ENCODE data around the gene LTN1.

LTN1 gene

GRCh38 chr21:28928578-28929420 is 63.9 kb downstream of the LTN1 start:
- FAIRE-seq, result no peak

GRCh38 chr21:28927130-28927529 is 65.5 kb downstream of the LTN1 start:
- no peak for DNase-seq (ENCODE audit: low spot score)
- no peak for FAIRE-seq

More at GRCh38 chr21:28928578-28929420, 63.9 kb downstream of the LTN1 start:
- no peak for DNase-seq (ENCODE audit: low spot score)

GRCh38 chr21:28923439-28923975 is 69.2 kb downstream of the LTN1 start:
- no peak for FAIRE-seq

GRCh38 chr21:28922368-28922767 is 70.3 kb downstream of the LTN1 start:
- no peak for FAIRE-seq

More at GRCh38 chr21:28923439-28923975, 69.2 kb downstream of the LTN1 start:
- DNase-seq (ENCODE audit: low spot score), result no peak

GRCh38 chr21:28916150-28916893 is 76.4 kb downstream of the LTN1 start:
- FAIRE-seq (no peak), DNase-seq (ENCODE audit: low spot score) (no peak)

More at GRCh38 chr21:28922368-28922767, 70.3 kb downstream of the LTN1 start:
- no peak for DNase-seq (ENCODE audit: low spot score)

- FAIRE-seq, result no peak
- DNase-seq (ENCODE audit: low spot score), result no peak
These were observed 79.6 kb downstream of the LTN1 start for GRCh38 chr21:28913071-28913470.

GRCh38 chr21:28910280-28910887 is 82.3 kb downstream of the LTN1 start:
- DNase-seq (ENCODE audit: low spot score) (no peak), FAIRE-seq (peak; percentile 13)

- FAIRE-seq (no peak), DNase-seq (ENCODE audit: low spot score) (no peak)
These were observed 84.3 kb downstream of the LTN1 start for GRCh38 chr21:28908351-28908750.

GRCh38 chr21:28906841-28907240 is 85.8 kb downstream of the LTN1 start:
- no peak for FAIRE-seq
- no peak for DNase-seq (ENCODE audit: low spot score)

- FAIRE-seq (no peak), DNase-seq (ENCODE audit: low spot score) (no peak)
These were observed 86.4 kb downstream of the LTN1 start for GRCh38 chr21:28906236-28906635.

- no peak for DNase-seq (ENCODE audit: low spot score)
- peak; percentile 61 for FAIRE-seq
These were observed 87.7 kb downstream of the LTN1 start for GRCh38 chr21:28904961-28905435.

- FAIRE-seq (no peak), DNase-seq (ENCODE audit: low spot score) (no peak)
These were observed 89.2 kb downstream of the LTN1 start for GRCh38 chr21:28903448-28903847.

GRCh38 chr21:28900481-28900880 is 92.2 kb downstream of the LTN1 start:
- FAIRE-seq, result no peak
- no peak for DNase-seq (ENCODE audit: low spot score)

- FAIRE-seq, result no peak
- no peak for DNase-seq (ENCODE audit: low spot score)
These were observed 92.9 kb downstream of the LTN1 start for GRCh38 chr21:28899744-28900143.

GRCh38 chr21:28899220-28899619 is 93.5 kb downstream of the LTN1 start:
- FAIRE-seq (no peak), DNase-seq (ENCODE audit: low spot score) (no peak)

GRCh38 chr21:28893687-28894086 is 99.0 kb downstream of the LTN1 start:
- DNase-seq (ENCODE audit: low spot score), result no peak
- no peak for FAIRE-seq

- DNase-seq (ENCODE audit: low spot score) (no peak), FAIRE-seq (no peak)
These were observed 100.2 kb downstream of the LTN1 start for GRCh38 chr21:28892199-28893111.

GRCh38 chr21:28885853-28886177 is 106.9 kb downstream of the LTN1 start:
- no peak for DNase-seq (ENCODE audit: low spot score)
- FAIRE-seq, result no peak

- peak; percentile 99 for DNase-seq (ENCODE audit: low spot score)
- peak; percentile 99 for FAIRE-seq
These were observed 107.5 kb downstream of the LTN1 start for GRCh38 chr21:28884976-28885852.

- FAIRE-seq (no peak), DNase-seq (ENCODE audit: low spot score) (peak; percentile 26)
These were observed 108.2 kb downstream of the LTN1 start for GRCh38 chr21:28884481-28884880.

Measured in urothelium cell line (cell line).